ENCODE measurements around the gene PLCB2. TPM values are rescaled to one million over a fixed set of nuclear protein-coding genes. Genes with fewer than 3 reads are reported as not detected.
A peak's percentile ranks its signal among the peaks of the same experiment; 100 is the strongest.

Gene PLCB2
- total and polyA plus RNA-seq, 9 of the 15 experiments (the other 6 are each of a cell fraction or from before 2014, with no cell fraction given): 0.37 to 12.3 (median 8.0) TPM

GRCh38 chr15:40323239-40323952, 15.7 kb upstream of the PLCB2 start, which contains the start of gene INAFM2 (continued):
- no peak for TF ChIP-seq TARDBP (IDR thresholded peaks at IDR 0.05)
- TF ChIP-seq PURB (CRISPR knock-in tag; IDR thresholded peaks at IDR 0.05; ENCODE audit: low read depth): no peak
- no peak for TF ChIP-seq ZNF512 (tag; IDR thresholded peaks at IDR 0.05)
- TF ChIP-seq ZNF324 (CRISPR knock-in tag; IDR thresholded peaks at IDR 0.05): no peak
- TF ChIP-seq ATF7 (IDR thresholded peaks at IDR 0.05): peak; percentile 92
- TF ChIP-seq ZNF12 (CRISPR knock-in tag; IDR thresholded peaks at IDR 0.05): no peak
- TF ChIP-seq TAF1 (IDR thresholded peaks at IDR 0.05; ENCODE audit: control insufficient read depth, extremely low read depth, insufficient read depth, low read length, severe bottlenecking): peak; percentile 55
- no peak for TF ChIP-seq ZBTB49 (CRISPR knock-in tag; IDR thresholded peaks at IDR 0.05; ENCODE audit: borderline replicate concordance)
- TF ChIP-seq NELFE (IDR thresholded peaks at IDR 0.05; ENCODE audit: insufficient read depth, insufficient read length): no peak
- TF ChIP-seq ZNF778 (CRISPR knock-in tag; IDR thresholded peaks at IDR 0.05): no peak
- TF ChIP-seq BRD4 (IDR thresholded peaks at IDR 0.05): no peak
- TF ChIP-seq ZNF518B (CRISPR knock-in tag; IDR thresholded peaks at IDR 0.05): no peak
- no peak for TF ChIP-seq RNF219 (CRISPR knock-in tag; IDR thresholded peaks at IDR 0.05)
- TF ChIP-seq ELF2 (CRISPR knock-in tag; IDR thresholded peaks at IDR 0.05): peak; percentile 86
- TF ChIP-seq ZNF644 (tag; IDR thresholded peaks at IDR 0.05; ENCODE audit: low read depth): no peak
- no peak for TF ChIP-seq NFE2L1 (tag; IDR thresholded peaks at IDR 0.05; ENCODE audit: borderline replicate concordance, low read depth)
- no peak for TF ChIP-seq ZBTB43 (CRISPR knock-in tag; IDR thresholded peaks at IDR 0.05)
